GM19239 (cell line): ENCODE results near the gene GBX2.

Source experiments
- DNase-seq: peaks from one replicate; pipeline ENCODE4 v3.0.0; 2011; ENCODE audit warnings: low spot score; ENCODE audit not compliant: insufficient read length
- FAIRE-seq: peaks from 2 replicates; lab custom pipeline; 2011; peaks lifted over from hg19 to GRCh38; lab: Jason Lieb, UNC

Gene GBX2

GRCh38 chr2:236184701-236185100 lies 16.5 kb upstream of the GBX2 start:
- FAIRE-seq (no peak), DNase-seq (no peak)

- FAIRE-seq = peak; percentile 83
- no peak for DNase-seq
Measured at GRCh38 chr2:236180831-236181453, 12.8 kb upstream of the GBX2 start.

- FAIRE-seq (no peak), DNase-seq (no peak)
Measured at GRCh38 chr2:236180076-236180816, 12.1 kb upstream of the GBX2 start.

GRCh38 chr2:236179236-236180075 lies 11.3 kb upstream of the GBX2 start:
- no peak for DNase-seq
- no peak for FAIRE-seq

GRCh38 chr2:236178890-236179235 lies 10.7 kb upstream of the GBX2 start:
- no peak for FAIRE-seq
- DNase-seq = no peak

GRCh38 chr2:236177967-236178889 lies 10.0 kb upstream of the GBX2 start:
- FAIRE-seq = no peak

GRCh38 chr2:236177604-236177966 lies 9.4 kb upstream of the GBX2 start:
- DNase-seq (no peak), FAIRE-seq (no peak)

More at GRCh38 chr2:236177967-236178889, 10.0 kb upstream of the GBX2 start:
- DNase-seq = no peak

- DNase-seq (no peak), FAIRE-seq (no peak)
Measured at GRCh38 chr2:236176951-236177350, 8.8 kb upstream of the GBX2 start.

GRCh38 chr2:236176417-236176816 lies 8.2 kb upstream of the GBX2 start:
- FAIRE-seq (no peak), DNase-seq (no peak)

GRCh38 chr2:236175548-236176150 lies 7.5 kb upstream of the GBX2 start:
- FAIRE-seq = no peak
- DNase-seq = no peak

GRCh38 chr2:236173729-236174607 lies 5.8 kb upstream of the GBX2 start:
- FAIRE-seq (no peak), DNase-seq (no peak)

- no peak for FAIRE-seq
- no peak for DNase-seq
Measured at GRCh38 chr2:236173036-236173728, 5.0 kb upstream of the GBX2 start.

GRCh38 chr2:236172255-236173035 lies 4.3 kb upstream of the GBX2 start:
- no peak for DNase-seq
- FAIRE-seq = no peak

GRCh38 chr2:236171680-236172254 lies 3.6 kb upstream of the GBX2 start:
- FAIRE-seq (no peak), DNase-seq (no peak)

- DNase-seq (no peak), FAIRE-seq (no peak)
Measured at GRCh38 chr2:236171181-236171679, 3.0 kb upstream of the GBX2 start.

- DNase-seq = no peak
- FAIRE-seq = no peak
Measured at GRCh38 chr2:236170590-236171165, 2.5 kb upstream of the GBX2 start.
